HG03196 (cell line): ENCODE data around the gene C2CD2L.
"Not testable (repeated sequence)": the region's sequence is repeated elsewhere in the genome, so short reads cannot be mapped to it uniquely, and the experiment has no call there.

Experiments
- ATAC-seq: cut with Tn5 transposase; IDR thresholded peaks from one replicate; pipeline ENCODE4 v1.9.1; 2021; ENCODE audit not compliant: unreplicated experiment

Gene C2CD2L

DNA sequence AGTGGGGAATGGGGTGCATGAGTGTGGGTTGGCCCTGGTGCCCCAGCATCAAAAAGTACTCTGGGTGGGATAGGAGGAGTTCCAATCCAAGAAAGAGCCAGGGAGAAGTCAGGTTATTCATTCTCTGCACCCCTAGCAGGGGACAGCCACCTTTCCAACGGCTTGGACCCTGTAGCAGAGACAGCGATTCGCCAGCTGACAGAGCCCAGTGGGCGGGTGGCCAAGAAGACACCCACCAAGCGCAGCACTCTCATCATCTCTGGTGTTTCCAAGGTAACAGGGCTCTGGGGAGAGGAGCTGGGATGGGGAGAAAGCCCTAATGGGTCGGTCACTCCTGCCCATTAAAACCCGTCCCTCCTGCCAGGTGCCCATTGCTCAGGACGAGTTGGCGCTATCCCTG, 6.6 kb downstream of the C2CD2L start:
- no peak for ATAC-seq

DNA sequence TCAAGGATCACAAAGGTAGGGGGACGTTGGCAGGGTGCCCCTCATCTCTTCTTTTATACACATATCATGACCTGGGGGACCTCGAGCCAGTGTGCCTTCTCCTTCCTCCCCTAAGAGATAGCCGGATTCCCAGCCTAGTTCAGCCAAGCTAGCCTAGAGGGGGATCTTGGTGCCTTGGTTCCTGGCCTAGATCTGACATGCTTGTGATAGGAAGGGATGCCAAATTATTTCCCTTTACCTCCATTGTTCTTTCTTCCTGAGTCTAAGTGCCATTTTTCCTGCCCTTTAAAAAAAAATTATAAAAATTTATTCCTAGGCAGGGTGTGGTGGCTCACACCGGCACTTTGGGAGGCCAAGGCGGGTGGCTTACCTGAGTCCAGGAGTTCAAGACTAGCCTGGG, 7.2 kb downstream of the C2CD2L start:
- ATAC-seq, result no peak

DNA sequence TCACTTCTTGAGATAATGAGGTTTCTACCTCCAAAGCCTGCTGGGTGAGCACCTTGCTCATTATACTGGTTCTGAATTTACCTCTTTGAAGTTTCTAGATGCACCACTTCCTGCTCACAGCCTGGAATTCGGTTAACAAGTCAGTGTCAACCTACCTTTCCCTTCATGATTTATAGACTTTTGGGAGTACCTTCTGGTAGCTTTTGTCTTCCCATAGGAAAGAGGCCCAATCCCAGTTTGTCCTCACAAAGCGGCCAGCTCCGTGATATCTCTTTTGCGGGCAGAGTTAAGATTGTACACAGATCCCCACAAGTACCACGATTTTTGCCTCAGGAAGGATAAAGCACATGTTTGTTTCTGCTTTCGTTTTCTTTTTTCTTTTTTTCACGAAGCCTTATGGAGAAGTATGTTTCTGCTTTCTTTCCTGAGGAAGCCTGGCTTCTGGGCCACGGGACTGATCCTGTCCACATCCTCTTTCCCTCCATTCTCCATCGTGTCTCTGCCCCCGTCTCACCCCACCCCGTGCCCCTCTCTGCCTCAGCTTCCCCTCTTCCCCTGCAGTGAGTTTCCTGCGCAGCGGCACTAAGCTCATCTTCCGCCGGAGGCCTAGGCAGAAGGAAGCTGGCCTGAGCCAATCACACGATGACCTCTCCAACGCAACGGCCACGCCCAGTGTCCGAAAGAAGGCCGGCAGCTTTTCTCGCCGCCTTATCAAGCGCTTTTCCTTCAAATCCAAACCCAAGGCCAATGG, 8.5 kb downstream of the C2CD2L start:
- ATAC-seq, result no peak

DNA sequence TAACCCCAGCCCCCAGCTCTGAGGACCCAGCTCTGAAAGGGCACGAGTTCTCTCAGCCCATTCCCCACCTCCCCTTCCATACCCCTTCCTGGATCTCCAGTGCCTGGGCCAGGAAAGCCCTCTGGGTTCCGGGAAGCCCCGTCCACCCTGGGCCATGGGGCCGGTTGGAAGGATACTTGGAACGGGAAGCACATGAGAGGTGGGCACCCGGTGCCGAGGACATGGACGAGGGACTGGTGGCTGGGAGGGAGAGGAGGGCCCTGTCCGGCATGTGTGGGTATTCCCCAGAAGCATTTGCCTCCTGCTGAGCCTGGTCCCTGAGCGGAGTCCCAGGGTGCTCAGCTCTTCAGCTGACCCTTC, 9.1 kb downstream of the C2CD2L start:
- no peak for ATAC-seq

DNA sequence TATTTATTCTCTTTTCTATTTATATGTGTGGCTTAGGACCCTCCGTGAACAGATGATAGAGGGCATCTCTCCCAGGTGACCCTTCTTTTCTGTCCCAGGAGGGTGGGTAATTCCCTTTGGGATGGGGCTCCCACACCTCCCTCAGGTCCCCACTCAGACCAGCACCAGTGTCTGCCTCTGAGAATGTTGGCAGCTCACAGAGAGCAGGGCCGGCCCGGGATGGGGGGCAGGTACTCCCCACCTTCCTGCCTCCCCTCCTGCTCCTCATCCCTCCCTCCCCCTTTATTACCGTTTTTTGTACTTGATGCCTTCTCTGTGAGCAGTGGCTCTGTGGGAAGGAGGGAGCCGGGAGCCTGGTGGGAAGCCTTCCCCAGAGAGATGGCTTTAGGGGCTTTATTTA, 9.5 kb downstream of the C2CD2L start:
- ATAC-seq, result no peak

DNA sequence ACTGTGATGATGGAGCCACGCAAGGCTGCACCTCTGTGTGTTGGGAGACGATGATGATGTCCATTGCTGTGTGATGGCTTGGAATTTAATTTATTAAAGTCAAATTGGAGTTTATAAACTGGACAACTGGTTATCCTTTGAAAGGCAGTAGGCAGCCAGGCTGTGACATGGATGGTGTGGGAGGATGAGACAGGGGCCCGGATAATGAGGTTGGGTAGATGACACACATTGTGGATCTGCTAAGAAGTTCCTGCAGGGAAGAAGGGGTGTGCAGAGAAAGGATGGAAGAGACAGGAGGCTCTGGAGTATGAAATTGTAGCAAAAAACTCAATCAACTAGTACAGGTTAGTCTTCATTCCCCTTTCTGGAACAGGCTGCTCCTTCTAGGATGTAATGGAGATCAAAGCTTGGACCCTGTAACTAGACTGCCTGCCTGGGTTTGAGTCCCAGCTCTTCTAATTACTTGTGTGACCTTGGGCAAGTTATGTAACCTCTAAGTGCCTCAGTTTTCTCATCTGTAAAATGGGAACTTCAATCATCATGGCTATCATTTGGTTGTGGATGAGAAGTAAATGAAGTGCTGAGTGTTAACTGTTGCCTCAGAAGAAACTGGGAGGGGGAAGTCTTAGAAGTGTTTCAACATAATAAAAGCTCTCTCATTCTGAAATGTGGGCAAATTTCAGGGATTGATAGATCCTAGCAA, 10.0 kb downstream of the C2CD2L start:
- no peak for ATAC-seq

DNA sequence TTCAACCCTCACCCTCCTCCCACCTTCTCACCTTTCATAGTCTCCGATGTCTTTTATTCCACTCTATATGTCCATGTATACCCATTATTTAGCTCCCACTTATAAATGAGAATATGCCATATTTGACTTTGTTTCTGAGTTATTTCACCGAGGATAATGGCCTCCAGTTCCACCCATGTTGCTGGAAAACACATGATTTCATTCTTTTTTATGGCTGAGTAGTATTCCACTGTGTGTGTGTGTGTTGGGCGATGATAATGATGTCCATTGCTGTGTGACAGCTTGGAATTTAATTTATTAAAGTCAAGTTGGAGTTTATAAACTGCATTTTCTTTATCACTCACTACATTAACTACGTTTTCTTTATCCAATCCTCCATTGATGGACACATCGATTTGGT, 11.1 kb downstream of the C2CD2L start:
- no peak for ATAC-seq

DNA sequence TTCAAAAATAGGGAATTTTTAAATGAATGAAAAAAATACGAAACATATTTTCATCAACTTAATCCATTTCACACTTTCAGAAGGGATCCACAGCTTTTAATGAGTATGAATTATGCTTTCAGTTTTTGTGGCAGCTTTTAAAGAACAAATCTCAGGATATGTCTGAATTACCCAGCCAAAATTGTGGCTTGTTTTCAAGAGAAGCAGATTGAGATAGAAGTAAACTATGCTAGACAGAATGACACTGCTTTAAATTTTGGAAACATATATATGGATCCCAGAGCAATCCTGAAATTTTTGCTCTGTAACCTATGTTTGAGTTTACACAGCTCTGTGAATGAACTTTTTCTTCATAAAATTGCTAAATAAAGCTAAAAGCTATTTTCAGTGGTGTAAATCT, 11.8 kb downstream of the C2CD2L start:
- ATAC-seq, result no peak

DNA sequence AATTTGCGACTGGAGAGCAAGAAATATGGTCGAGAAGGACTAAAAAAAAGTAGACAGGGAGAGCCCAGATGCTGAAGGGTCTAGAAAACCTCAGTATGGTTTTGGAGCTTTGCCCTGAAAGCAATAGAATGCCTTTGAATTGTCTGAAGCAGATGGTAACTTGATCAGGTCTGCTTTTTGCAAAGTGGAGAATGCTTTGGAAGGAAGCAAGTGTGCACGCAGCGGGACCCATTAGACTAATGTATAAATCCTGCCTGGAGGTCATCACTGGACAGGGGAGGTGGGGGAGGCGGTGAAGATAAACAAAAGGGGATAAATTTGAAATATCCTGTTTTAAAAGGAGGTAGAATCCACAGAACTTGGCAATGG, 13.5 kb downstream of the C2CD2L start:
- ATAC-seq, result no peak

DNA sequence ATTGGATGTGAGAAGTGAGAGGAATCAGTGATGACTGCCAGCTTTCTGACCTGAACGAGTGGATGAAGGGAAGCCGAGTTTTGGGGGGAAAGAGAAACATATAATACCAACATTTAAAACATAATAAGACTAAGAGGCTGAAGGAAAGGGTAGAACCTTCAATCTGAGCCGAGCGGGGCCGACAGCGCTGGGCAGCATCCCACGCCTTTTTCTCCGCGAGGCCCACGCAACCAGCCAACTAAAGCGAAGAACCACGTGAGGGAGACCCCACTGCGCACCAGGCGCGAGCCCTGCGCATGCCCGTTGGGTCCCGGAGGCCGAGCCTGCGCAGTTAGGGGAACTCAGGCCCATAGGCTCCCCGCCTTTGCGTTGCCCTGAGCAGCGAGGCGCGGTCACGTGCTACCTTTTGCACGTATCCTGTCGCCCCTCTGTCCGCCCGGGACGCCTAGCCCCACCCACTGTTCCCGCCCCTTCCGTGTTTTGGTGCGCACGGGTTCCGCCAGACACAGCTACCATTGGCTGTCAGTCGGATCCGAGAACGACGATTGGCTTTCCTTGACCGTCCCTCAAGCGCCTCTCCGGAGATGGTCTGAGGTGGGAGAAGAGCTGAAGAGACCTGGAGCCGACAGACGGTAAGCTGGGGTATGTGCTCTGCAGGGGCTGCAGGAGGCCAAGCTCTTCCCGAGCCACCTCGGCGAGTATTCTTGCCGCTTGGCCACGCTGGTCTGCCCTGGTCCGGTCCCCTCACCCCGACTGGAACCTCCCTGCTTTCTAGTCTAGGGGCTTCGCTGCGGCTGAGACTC, 14.1 kb downstream of the C2CD2L start, which contains the start of gene HINFP:
Gene HINFP, plus strand, starts transcription at position 573 of the 803 bp plus-strand sequence. CDS start 5,365 bp downstream, outside the sequence.
- peak; percentile 94 for ATAC-seq

DNA sequence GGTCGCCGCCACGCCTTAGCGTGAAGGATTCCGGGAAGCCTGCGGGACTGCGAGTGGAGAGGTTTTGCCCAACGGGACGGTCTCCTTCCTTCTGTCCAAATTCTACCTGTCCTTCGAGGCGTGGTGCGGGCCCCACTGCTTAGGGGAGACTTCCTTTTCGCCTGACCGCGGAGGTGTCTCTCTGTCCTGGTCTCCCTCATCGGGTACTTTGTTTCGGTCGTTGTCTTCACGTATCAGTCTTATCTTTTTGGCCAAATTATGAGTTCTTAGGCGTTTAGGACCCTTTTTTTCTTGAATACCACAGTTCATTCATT, 14.6 kb downstream of the C2CD2L start:
- no peak for ATAC-seq

DNA sequence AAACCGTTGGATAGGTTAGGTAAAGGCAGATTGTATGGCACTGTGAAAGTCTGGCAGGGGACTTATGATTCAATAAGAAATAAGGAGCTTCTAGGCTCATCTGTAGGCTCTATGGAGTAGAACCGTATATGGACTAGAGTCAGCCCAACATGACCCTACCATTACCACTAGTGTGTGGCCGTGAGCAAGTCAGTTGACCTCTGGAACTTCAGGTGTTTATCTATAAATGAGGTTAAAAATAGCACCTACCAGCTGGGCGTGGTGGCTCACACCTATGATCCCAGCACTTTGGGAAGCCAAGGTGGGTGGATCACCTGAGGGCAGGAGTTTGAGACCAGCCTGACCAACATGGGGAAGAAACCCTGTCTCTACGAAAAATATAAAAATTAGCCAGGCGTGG, 18.7 kb downstream of the C2CD2L start:
- no peak for ATAC-seq

DNA sequence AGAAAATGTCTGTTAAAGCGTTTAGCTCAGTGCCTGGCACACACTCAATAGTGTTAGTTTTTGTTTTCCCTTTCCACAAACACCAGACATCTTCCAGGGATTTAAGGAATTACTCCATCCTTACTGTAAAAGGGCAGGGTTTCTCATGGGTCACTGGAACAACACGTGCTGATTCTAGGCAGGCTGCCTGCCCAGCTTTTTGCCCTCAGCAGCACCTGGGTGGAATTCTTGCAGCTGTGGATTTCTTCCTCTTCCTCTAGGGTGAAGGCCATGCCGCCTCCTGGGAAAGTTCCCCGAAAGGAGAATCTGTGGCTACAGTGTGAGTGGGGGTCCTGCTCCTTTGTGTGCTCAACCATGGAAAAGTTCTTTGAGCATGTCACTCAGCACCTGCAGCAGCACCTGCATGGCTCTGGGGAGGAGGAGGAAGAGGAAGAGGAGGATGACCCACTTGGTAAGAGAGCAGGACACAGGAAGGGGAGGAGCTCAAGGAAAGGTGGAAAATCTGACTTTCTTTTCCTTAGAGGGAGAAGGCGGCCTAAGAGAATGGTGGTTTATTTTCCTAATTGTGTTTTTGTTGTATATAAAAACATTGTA, 19.6 kb downstream of the C2CD2L start:
- no peak for ATAC-seq

DNA sequence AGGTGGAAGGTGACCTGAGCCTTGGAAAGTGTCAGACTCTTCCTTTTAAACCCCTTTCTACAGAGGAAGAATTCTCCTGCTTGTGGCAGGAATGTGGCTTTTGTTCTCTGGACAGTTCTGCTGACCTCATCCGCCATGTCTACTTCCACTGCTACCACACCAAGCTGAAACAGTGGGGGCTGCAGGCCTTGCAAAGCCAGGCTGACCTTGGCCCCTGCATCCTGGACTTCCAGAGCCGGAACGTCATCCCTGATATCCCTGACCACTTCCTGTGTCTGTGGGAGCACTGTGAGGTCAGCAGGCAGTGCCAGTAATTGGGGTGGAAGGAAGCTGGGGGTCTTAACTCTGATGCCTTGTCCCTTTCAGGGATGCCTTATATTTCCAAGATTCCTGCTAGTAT, 23.5 kb downstream of the C2CD2L start:
- no peak for ATAC-seq

DNA sequence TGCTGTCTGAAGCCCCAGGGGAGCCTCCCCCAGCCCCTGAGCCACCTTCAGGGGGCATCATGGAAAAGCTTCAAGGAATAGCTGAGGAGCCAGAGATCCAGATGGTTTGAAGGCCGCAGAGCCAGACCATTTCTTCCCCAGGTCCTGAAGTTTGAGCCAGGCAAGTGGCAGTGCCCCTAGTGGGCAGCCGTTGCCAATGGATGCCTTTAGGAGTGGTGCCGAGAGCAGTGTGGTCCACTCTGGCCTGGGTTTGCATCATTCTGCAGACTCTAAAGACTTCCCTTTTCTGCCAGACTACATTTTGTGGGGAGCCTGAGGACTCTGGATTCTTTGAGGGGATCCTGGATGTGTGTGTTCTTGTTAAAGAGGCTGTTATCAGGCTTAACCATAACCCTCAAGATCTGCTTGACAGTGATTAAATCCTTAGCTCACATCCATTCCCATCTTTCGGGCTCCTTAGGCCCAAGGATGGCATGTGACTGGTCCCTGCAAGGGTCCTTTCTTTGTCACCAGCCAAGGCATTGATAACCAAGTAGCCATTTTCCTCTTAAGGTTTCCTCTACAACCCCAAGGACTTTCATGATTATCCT, 27.3 kb downstream of the C2CD2L start:
- no peak for ATAC-seq

DNA sequence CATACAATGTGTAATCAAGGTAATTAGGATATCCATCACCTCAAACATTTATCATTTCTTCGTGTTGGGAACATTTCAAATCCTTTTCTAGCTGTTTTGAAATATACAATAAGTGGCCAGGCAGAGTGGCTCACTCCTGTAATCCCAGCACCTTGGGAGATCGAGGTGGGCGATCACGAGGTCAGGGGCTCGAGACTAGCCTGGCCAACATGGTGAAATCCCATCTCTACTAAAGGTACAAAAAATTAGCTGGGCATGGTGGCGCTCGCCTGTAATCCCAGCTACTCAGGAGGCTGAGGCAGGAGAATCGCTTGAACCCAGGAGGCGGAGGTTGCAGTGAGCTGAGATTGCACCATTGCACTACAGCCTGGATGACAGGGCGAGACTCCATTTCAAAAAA, 32.1 kb downstream of the C2CD2L start:
- ATAC-seq, result not testable (repeated sequence)

DNA sequence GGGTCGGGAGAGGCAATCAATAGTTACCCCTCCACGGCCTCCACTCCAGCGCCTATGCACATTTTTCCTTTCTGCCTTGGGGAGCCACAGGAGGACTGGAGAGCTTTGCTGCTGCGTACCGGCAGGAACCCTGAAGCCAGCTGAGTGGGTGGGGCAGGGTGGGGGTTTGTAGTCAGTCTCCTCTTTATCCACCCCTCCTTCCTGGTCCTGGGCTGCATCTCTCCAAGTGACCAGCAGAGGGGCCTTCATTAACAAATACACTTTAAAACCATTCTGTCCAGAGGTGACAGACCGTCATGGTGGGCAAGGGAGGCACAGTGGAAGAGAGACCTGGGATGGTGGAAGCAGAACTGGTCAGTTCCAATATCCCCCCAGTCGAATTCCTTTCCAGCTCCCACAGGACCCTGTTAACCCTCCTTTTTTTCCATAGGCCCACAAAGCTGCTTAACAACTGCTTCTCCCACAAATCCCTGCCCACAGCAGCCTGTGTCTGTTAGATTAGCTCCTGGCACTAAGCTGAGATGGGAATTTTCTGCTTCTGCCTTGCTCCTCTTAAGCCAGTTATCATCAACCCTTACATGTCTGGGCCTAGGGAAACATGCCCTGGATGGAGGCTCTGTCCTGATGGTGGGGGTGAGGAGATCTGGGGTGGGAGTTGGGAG, 37.8 kb downstream of the C2CD2L start:
- no peak for ATAC-seq

DNA sequence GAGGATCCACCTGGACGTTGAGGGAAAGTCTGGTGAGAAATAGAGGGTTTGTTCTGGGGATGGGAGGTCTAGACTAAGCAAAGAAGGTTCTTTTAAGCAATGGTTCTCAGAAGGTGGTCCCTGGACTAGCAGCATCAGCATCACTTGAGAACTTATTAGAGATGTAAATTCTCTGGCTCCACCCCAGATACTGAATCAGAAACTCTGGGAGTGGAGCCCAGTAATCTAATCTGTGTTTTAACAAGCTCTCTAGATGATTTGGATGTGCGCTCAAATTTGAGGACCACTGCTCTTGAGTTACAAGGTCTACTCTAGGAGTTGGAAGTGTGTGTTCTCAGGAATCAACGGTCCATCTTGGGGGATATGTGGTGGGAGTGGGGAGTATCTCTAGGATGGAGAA, 38.4 kb downstream of the C2CD2L start:
- ATAC-seq, result no peak

DNA sequence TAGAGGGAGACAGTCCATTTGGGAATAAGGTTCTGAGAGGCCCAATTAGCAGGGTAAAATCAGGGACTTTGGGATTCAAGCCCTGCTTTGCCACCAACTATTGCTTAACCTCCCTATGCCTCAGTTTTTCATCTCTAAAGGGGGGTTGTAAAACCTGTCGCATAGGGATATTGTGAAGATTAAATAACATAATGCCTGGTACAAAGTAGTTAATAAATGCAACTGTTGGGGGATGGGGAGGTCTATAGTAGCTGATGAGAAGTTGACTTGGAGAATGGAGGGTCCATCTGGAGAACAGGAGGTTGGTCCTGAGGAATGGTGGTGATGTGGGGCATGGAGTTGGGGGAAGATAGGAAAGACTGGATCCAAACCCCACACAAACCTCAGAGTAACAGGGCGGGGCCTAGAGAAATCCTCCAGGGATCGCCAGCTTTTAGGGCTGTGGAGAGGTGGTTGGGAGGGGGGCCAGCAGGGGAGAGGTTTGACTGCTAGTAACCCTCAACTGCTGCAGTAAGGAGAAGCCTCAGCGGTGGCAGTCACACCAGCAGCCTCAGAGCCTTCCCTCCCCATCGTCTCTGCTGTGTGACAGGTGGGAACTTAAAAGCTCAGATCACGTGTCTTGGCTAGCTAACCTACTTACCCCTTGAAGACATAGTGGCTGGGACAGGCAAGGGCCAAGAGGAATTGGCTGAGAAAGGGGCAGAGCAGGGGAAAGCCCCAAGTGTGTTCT, 40.6 kb downstream of the C2CD2L start:
- no peak for ATAC-seq

DNA sequence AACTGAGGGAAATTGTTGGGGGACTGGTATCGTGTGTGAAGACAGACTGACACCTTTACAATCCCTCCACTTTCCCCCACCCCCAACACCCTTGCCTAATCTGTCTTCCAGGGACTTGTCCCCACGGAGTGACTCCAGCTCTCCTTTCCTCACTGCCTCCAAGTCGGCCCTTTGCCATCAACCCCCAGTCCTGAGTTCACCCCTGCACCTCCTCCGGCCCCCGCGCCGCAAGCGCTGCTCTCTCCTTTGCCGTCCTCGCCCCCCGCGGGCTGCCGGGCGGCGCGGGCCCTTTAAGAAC, 41.5 kb downstream of the C2CD2L start:
- no peak for ATAC-seq
